GM06990 (cell line): ENCODE measurements around the gene CXCR5.
A peak's percentile ranks its signal among the peaks of the same experiment; 100 is the strongest.

ENCODE experiments used
- DNase-seq: peaks from one replicate; pipeline ENCODE4 v3.0.0-alpha.2; 2011; ENCODE audit not compliant: insufficient read length; ENCODE audit errors: extremely low read depth
- H3K27me3 ChIP-seq: replicated peaks from 2 replicates; pipeline ENCODE4 v1.6.0; 2011; ENCODE audit warnings: low read length; ENCODE audit not compliant: control insufficient read depth, insufficient read depth
- H3K36me3 ChIP-seq: 2 replicates; pipeline ENCODE4 v1.5.1; 2011; ENCODE audit warnings: low read length; ENCODE audit not compliant: control insufficient read depth, insufficient read depth
- H3K4me3 ChIP-seq: replicated peaks from 2 replicates; pipeline ENCODE4 v1.5.1; 2011; ENCODE audit warnings: low read depth, mild to moderate bottlenecking, control low read depth, low read length
- TF ChIP-seq, protein P1 (sequence below): IDR thresholded peaks from 2 replicates; pipeline ENCODE4 v1.5.1; 2011; ENCODE audit warnings: low read length, control low read depth, mild to moderate bottlenecking, inconsistent platforms; ENCODE audit not compliant: insufficient read depth, poor library complexity, severe bottlenecking

The CXCR5 gene

DNA sequence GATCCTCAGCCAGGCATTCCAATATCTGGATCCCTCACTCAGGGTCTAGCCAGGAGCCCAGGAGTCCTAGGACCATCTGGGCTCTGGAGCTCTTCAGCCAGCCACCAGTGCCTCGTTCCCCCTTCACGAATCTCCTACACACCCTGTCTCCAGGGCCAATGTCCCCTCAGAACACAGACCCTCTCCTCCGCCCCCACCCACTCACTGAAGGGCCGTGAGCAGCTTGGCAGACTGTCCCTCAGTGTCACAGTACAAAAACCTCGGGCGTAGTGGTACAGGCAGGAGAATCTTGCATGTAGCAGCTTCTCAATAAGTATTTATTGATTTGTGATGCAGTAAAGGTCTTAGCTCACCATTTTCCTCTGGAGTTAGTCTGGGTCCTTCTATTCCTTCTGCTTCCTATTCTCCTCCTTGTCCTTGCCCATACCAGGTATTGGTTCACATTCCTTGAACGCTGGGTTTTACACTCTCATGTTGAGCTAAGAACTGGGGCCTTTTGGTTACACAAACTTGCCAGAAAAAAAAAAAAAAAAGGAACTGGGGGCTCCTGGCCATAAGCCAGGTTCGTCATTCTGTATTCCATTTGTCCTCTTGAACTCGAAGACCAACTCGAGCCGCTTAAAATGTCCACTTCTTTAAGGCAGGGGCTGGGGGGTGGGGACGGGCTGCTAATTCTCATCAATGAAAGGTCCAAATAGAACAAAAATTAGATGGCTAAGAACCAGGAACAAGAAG, 2.3 kb downstream of the CXCR5 start:
- no peaks in the 10 kb centered on the region; the same call in none of the 2 replicates for H3K27me3 ChIP-seq
- TF ChIP-seq, protein P1, sequence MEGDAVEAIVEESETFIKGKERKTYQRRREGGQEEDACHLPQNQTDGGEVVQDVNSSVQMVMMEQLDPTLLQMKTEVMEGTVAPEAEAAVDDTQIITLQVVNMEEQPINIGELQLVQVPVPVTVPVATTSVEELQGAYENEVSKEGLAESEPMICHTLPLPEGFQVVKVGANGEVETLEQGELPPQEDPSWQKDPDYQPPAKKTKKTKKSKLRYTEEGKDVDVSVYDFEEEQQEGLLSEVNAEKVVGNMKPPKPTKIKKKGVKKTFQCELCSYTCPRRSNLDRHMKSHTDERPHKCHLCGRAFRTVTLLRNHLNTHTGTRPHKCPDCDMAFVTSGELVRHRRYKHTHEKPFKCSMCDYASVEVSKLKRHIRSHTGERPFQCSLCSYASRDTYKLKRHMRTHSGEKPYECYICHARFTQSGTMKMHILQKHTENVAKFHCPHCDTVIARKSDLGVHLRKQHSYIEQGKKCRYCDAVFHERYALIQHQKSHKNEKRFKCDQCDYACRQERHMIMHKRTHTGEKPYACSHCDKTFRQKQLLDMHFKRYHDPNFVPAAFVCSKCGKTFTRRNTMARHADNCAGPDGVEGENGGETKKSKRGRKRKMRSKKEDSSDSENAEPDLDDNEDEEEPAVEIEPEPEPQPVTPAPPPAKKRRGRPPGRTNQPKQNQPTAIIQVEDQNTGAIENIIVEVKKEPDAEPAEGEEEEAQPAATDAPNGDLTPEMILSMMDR = no peak
- no peaks in the 10 kb centered on the region for H3K36me3 ChIP-seq
- DNase-seq = no peak
- H3K4me3 ChIP-seq = no peak overlapping the region

DNA sequence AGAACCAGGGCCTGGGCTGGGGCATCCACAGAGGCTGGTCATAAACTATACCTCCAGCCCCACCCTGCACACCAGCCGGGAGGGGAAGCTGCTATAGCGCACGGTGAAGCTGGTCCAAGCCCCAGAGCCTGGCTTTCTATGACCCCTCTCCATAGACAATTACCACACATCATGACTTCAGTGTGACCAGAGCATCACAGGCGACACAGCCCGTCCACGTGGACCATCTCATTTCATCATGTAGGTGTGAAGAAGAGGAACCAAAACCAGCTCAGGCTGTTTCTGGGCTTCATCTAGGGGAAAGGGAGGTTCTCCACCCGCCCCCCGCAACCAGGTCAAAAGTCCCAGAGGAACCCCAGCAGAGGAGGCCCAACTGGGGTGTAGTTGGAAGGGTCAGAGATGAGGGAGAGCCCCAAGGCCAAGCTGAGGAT, 3.0 kb downstream of the CXCR5 start:
- H3K27me3 ChIP-seq = no peaks in the 10 kb centered on the region; the same call in none of the 2 replicates
- no peaks in the 10 kb centered on the region for H3K36me3 ChIP-seq
- TF ChIP-seq, protein P1 = no peak
- DNase-seq = peak; percentile 52
- no peak overlapping the region for H3K4me3 ChIP-seq

DNA sequence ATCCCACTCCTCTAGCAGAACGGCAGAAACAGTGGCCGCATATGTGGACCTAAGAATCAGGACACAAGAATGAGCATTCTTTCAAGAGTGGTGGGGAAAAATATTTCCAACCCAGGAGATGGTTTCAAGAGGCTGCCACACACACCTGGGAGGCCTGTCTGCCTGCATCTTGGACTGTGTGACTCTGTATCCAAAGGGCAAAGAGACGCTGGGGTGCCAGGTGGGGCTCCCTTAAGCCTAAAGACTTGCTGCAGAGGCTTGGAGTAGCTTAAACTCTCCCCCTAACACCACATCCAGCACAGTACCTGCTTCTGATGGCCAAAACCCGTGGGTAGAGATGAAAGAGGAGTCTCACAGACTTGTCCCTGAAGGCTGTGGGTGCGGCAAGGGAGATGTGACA, 3.5 kb downstream of the CXCR5 start:
- TF ChIP-seq, protein P1 = no peak
- Histone ChIP-seq H3K27me3 (no peaks in the 10 kb centered on the region; the same call in 1 of the 2 replicates), H3K36me3 (no peaks in the 10 kb centered on the region), H3K4me3 (no peak overlapping the region)
- DNase-seq = no peak

DNA sequence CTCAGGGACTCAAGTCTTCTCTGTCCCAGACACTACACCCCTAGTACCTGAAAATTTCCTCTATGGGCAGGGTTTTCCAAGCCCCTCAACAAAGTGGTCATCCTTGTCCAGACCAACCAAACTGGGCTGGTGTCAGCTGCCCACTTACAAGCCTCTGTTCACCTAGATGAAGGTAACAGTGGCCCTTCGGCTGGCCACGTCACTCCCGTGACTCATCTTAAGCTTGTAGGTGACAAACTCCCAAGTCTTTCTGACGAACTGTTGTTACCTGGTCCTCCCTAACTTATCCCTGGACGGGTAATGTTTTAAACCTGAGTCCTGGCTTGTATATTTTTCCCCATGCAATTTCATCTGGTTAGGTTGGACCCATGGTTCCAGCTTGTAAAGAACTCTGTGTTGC, 4.7 kb downstream of the CXCR5 start:
- TF ChIP-seq, protein P1 = no peak
- no peak for DNase-seq
- Histone ChIP-seq H3K4me3 (no peak overlapping the region), H3K27me3 (no peaks in the 10 kb centered on the region), H3K36me3 (no peaks in the 10 kb centered on the region)

DNA sequence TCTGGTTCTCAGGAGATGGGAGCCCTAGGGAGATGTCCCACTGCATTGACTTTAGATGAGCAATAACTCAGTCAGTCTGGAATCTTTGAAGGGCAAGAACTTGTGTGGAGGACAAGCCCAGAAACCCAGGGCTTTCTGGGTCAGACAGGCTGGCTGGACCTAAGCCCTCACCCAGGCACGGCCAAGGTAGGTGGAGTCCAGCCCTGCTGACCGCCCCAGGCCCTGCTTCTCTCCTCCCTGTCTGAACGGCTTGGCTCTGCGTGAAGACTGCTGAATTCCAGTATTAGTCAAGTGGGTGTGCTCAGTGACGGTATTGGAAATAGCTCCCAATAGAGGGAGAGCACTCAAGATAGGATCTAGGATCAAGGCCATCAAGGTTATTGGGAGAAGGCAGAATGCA, 6.1 kb downstream of the CXCR5 start:
- no peak for DNase-seq
- peaks cover 1% of the 10 kb centered on the region for H3K36me3 ChIP-seq
- H3K27me3 ChIP-seq = no peaks in the 10 kb centered on the region
- TF ChIP-seq, protein P1 = no peak
- H3K4me3 ChIP-seq = no peak overlapping the region
